SH-SY5Y (cell line): ENCODE results near the gene SOD2.

Experiments
- GATA2 ChIP-seq: IDR thresholded peaks from 2 replicates; pipeline ENCODE4 v1.6.1; 2011; ENCODE audit warnings: mild to moderate bottlenecking, low read depth, low read length
- GATA3 ChIP-seq: IDR thresholded peaks from 2 replicates; pipeline ENCODE4 v1.6.1; 2011; ENCODE audit warnings: low read depth, mild to moderate bottlenecking, low read length, moderate library complexity

DNA sequence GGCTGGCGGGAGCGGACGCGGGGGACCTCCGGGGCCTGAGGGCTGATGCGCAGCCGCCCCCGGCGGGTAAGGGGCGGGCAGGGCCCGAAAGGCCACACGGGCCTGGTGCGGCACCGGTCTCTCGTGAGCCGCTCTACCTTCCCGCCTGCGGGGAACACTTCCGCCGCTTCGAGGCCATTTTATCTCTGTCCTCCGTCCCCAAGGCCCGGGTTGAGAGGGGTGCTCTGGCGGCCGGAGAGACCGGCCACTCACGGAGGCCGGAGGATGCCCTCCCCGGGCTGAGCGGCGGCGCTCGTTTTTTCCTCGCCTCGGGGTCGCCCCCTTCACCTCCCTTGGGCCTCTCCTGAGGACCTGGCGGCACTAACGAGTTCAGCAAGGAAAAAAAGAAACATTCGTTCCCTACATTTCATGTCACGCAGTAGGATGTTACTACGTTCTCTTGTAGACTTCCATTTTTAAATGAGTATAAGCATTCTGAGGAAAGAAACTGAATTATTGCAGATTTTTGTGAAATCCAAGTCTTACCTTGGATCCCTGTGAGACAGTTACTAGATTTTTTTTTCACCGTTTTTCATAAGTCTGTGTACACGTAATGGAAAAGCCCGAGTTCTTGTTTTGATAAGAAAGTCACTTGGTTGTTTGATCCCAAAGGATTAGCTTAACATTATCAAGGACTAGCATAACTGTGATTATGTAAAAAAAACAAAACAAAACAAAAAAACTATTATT, 34.8 kb upstream of the SOD2 start:
- TF ChIP-seq GATA2 (no peak), GATA3 (no peak)
